ENCODE measurements around the gene MAGI2.

Gene MAGI2

GRCh38 chr7:78083476-78084120, 1369.9 kb downstream of the MAGI2 start:
- H3K27me3 ChIP-seq (ENCODE audit: insufficient read depth, poor library complexity, severe bottlenecking): no peaks in the 10 kb centered on the region
- no peak for DNase-seq (ENCODE audit: low spot score)
- no peak for TF ChIP-seq CTCF (IDR thresholded peaks at IDR 0.05; ENCODE audit: poor library complexity, severe bottlenecking)
- no peaks in the 10 kb centered on the region for H3K36me3 ChIP-seq (ENCODE audit: low read depth)
- H3K27ac ChIP-seq (ENCODE audit: poor library complexity, severe bottlenecking): no peak overlapping the region
- peak; percentile 64 for ATAC-seq (ENCODE audit: low read depth)
- H3K4me3 ChIP-seq (ENCODE audit: severe bottlenecking): no peak overlapping the region
- peaks cover 11% of the 10 kb centered on the region for H3K4me1 ChIP-seq (ENCODE audit: insufficient read depth, poor library complexity, severe bottlenecking)
- no peaks in the 10 kb centered on the region for H3K9me3 ChIP-seq (ENCODE audit: severe bottlenecking)

- no peak for TF ChIP-seq CTCF (IDR thresholded peaks at IDR 0.05; ENCODE audit: poor library complexity, severe bottlenecking)
- no peak overlapping the region for H3K4me3 ChIP-seq (ENCODE audit: severe bottlenecking)
- H3K36me3 ChIP-seq (ENCODE audit: low read depth): no peaks in the 10 kb centered on the region
- no peak overlapping the region for H3K27ac ChIP-seq (ENCODE audit: poor library complexity, severe bottlenecking)
- ATAC-seq (ENCODE audit: low read depth) (no peak), DNase-seq (ENCODE audit: low spot score) (no peak)
- no peaks in the 10 kb centered on the region for H3K27me3 ChIP-seq (ENCODE audit: insufficient read depth, poor library complexity, severe bottlenecking)
- H3K4me1 ChIP-seq (ENCODE audit: insufficient read depth, poor library complexity, severe bottlenecking): peaks cover 11% of the 10 kb centered on the region
- no peaks in the 10 kb centered on the region for H3K9me3 ChIP-seq (ENCODE audit: severe bottlenecking)
Measured at GRCh38 chr7:78082556-78082955, 1370.9 kb downstream of the MAGI2 start.

- DNase-seq (ENCODE audit: low spot score): no peak
- TF ChIP-seq CTCF (IDR thresholded peaks at IDR 0.05; ENCODE audit: poor library complexity, severe bottlenecking): no peak
- no peak for ATAC-seq (ENCODE audit: low read depth)
Measured at GRCh38 chr7:78081888-78082287, 1371.6 kb downstream of the MAGI2 start.

GRCh38 chr7:78081344-78081743, 1372.1 kb downstream of the MAGI2 start:
- no peak overlapping the region for H3K4me3 ChIP-seq (ENCODE audit: severe bottlenecking)
- H3K9me3 ChIP-seq (ENCODE audit: severe bottlenecking): no peaks in the 10 kb centered on the region
- H3K36me3 ChIP-seq (ENCODE audit: low read depth): no peaks in the 10 kb centered on the region
- DNase-seq (ENCODE audit: low spot score): no peak
- ATAC-seq (ENCODE audit: low read depth): no peak
- H3K27ac ChIP-seq (ENCODE audit: poor library complexity, severe bottlenecking): no peak overlapping the region
- no peak for TF ChIP-seq CTCF (IDR thresholded peaks at IDR 0.05; ENCODE audit: poor library complexity, severe bottlenecking)
- peaks cover 11% of the 10 kb centered on the region for H3K4me1 ChIP-seq (ENCODE audit: insufficient read depth, poor library complexity, severe bottlenecking)
- H3K27me3 ChIP-seq (ENCODE audit: insufficient read depth, poor library complexity, severe bottlenecking): no peaks in the 10 kb centered on the region

More at GRCh38 chr7:78081888-78082287, 1371.6 kb downstream of the MAGI2 start:
- no peaks in the 10 kb centered on the region for H3K27me3 ChIP-seq (ENCODE audit: insufficient read depth, poor library complexity, severe bottlenecking)
- no peak overlapping the region for H3K4me3 ChIP-seq (ENCODE audit: severe bottlenecking)
- no peaks in the 10 kb centered on the region for H3K36me3 ChIP-seq (ENCODE audit: low read depth)
- H3K9me3 ChIP-seq (ENCODE audit: severe bottlenecking): no peaks in the 10 kb centered on the region
- peaks cover 11% of the 10 kb centered on the region for H3K4me1 ChIP-seq (ENCODE audit: insufficient read depth, poor library complexity, severe bottlenecking)
- H3K27ac ChIP-seq (ENCODE audit: poor library complexity, severe bottlenecking): no peak overlapping the region

GRCh38 chr7:78080811-78081210, 1372.7 kb downstream of the MAGI2 start:
- no peaks in the 10 kb centered on the region for H3K27me3 ChIP-seq (ENCODE audit: insufficient read depth, poor library complexity, severe bottlenecking)
- no peak for ATAC-seq (ENCODE audit: low read depth)
- H3K36me3 ChIP-seq (ENCODE audit: low read depth): no peaks in the 10 kb centered on the region
- TF ChIP-seq CTCF (IDR thresholded peaks at IDR 0.05; ENCODE audit: poor library complexity, severe bottlenecking): no peak
- H3K4me1 ChIP-seq (ENCODE audit: insufficient read depth, poor library complexity, severe bottlenecking): peaks cover 11% of the 10 kb centered on the region
- H3K27ac ChIP-seq (ENCODE audit: poor library complexity, severe bottlenecking): no peak overlapping the region
- H3K4me3 ChIP-seq (ENCODE audit: severe bottlenecking): no peak overlapping the region
- no peaks in the 10 kb centered on the region for H3K9me3 ChIP-seq (ENCODE audit: severe bottlenecking)
- DNase-seq (ENCODE audit: low spot score): no peak
